K562 (cell line): Measurements from ENCODE around the gene RNU5D-1. TPM values are rescaled to one million over a fixed set of nuclear protein-coding genes. Genes with fewer than 3 reads are reported as not detected.

Source experiments
- ATAC-seq: fragments of 200-7000 bp; cut with Tn5 transposase; 3 replicates; pipeline ENCODE4 v1.9.1; 2020; ENCODE audit warnings: moderate library complexity
- BruUV-seq: library from RNA; stranded (reverse); fragments of 400-500 nt; replicated peaks from 2 replicates; lab custom pipeline; 2021; lab: Mats Ljungman, UMichigan
- CTCF ChIA-PET: fragments of 300-600 bp; formaldehyde crosslinking; extraction: SDS; loops from one replicate; lab custom pipeline; 2021; ENCODE audit warnings: low intra/inter-chr PET ratio; lab: Yijun Ruan, JAX
- POLR2A ChIA-PET: fragments of 300-600, 350-650 bp; sonication (Branson Sonifier 250); formaldehyde crosslinking; extraction: SDS; loops from one replicate; lab custom pipeline; 2021; ENCODE audit warnings: antibody characterized with exemption, inconsistent platforms; lab: Yijun Ruan, JAX
- DNase-seq, 4 experiments: peaks; one replicate each; pipeline versions ENCODE4 v3.0.0 to v3.0.0-alpha.2; 2011 to 2018; ENCODE audit warnings: low spot score in 3 of 4, mixed read lengths in 3 of 4; ENCODE audit errors: extremely low read depth in 1 of 4
- FAIRE-seq: peaks from 2 replicates; lab custom pipeline; 2011; peaks lifted over from hg19 to GRCh38; lab: Jason Lieb, UNC
- H2AFZ ChIP-seq: 2 replicates; pipeline ENCODE4 v1.6.0; 2011; ENCODE audit warnings: low read depth, low read length, control low read depth, inconsistent platforms
- H3K27ac ChIP-seq: fragments of 200-600 bp; 3 replicates; pipeline ENCODE4 v1.8.0; 2011; ENCODE audit warnings: low read depth, mild to moderate bottlenecking, control low read depth, inconsistent platforms, low read length, moderate library complexity, mixed read lengths; ENCODE audit errors: extremely low read depth
- H3K27me3 ChIP-seq, 2 experiments: fragments of 300-600 bp in 1 of 2; 2 replicates in 1 of 2; 3 replicates in 1 of 2; pipeline versions ENCODE4 v1.6.0 to v1.8.0; 2011; ENCODE audit warnings: inconsistent platforms in 2 of 2, low read length in 2 of 2, mild to moderate bottlenecking in 1 of 2, mixed read lengths in 1 of 2, moderate library complexity in 1 of 2; ENCODE audit not compliant: control insufficient read depth in 2 of 2, insufficient read depth in 2 of 2
- H3K36me3 ChIP-seq: fragments of 300-600 bp; 3 replicates; pipeline ENCODE4 v1.8.0; 2011; ENCODE audit warnings: mild to moderate bottlenecking, low read length, inconsistent platforms; ENCODE audit not compliant: control insufficient read depth, insufficient read depth
- H3K4me1 ChIP-seq, 2 experiments: fragments of 200-600 bp in 1 of 2; replicated peaks in 1 of 2; 2 replicates in 1 of 2; 3 replicates in 1 of 2; pipeline versions ENCODE4 v1.5.1 to v1.8.0; 2011; ENCODE audit warnings: inconsistent platforms in 2 of 2, low read length in 2 of 2, mild to moderate bottlenecking in 1 of 2, mixed read lengths in 1 of 2, moderate library complexity in 1 of 2; ENCODE audit not compliant: control insufficient read depth in 2 of 2, insufficient read depth in 2 of 2
- H3K4me2 ChIP-seq: 2 replicates; pipeline ENCODE4 v1.6.1; 2011; ENCODE audit warnings: low read length, control low read depth, inconsistent platforms, mixed read lengths; ENCODE audit not compliant: insufficient read depth
- H3K4me3 ChIP-seq: fragments of 200-600 bp; sonication (generic), shearing (Covaris generic); 2 replicates; pipeline ENCODE4 v1.5.1; 2016; ENCODE audit warnings: control low read depth, inconsistent platforms
- H3K79me2 ChIP-seq: fragments of 200-600 bp; 3 replicates; pipeline ENCODE4 v1.8.0; 2011; ENCODE audit warnings: low read length, inconsistent platforms; ENCODE audit not compliant: control insufficient read depth, insufficient read depth
- H3K9ac ChIP-seq, 2 experiments: 2 replicates each; pipeline versions ENCODE4 v1.6.0 to v1.6.1; 2011; ENCODE audit warnings: low read depth in 2 of 2, low read length in 2 of 2, control low read depth in 1 of 2, inconsistent platforms in 1 of 2, mild to moderate bottlenecking in 1 of 2, mixed read lengths in 1 of 2; ENCODE audit not compliant: insufficient read depth in 1 of 2
- H3K9me1 ChIP-seq: one replicate; pipeline ENCODE4 v1.6.0; 2011; ENCODE audit warnings: inconsistent platforms, mild to moderate bottlenecking, low read length, moderate library complexity; ENCODE audit not compliant: control insufficient read depth, insufficient read depth
- H3K9me3 ChIP-seq: replicated peaks from 2 replicates; pipeline ENCODE4 v1.5.1; 2011; ENCODE audit warnings: low read depth, low read length, inconsistent platforms; ENCODE audit not compliant: control insufficient read depth, insufficient read depth
- H4K20me1 ChIP-seq: replicated peaks from 2 replicates; pipeline ENCODE4 v1.6.1; 2011; ENCODE audit warnings: low read length, inconsistent platforms, mixed read lengths; ENCODE audit not compliant: control insufficient read depth, insufficient read depth
- ARID4B ChIP-seq: sonication (generic); formaldehyde crosslinking; IDR thresholded peaks from 2 replicates; pipeline ENCODE4 v1.8.0; 2022; ENCODE audit warnings: mild to moderate bottlenecking, missing genetic modification reagents
- CLOCK ChIP-seq: fragments of 250-450 bp; sonication (Bioruptor Pico); IDR thresholded peaks from 2 replicates; pipeline ENCODE4 v1.4.0; 2020; ENCODE audit warnings: mild to moderate bottlenecking, moderate library complexity, borderline replicate concordance
- DIDO1 ChIP-seq: fragments of 450-650 bp; IDR thresholded peaks from 2 replicates; pipeline ENCODE4 v1.6.1; 2016; ENCODE audit warnings: low read depth, missing biosample characterization, missing genetic modification characterization
- HCFC1 ChIP-seq: IDR thresholded peaks from 2 replicates; pipeline ENCODE4 v1.6.1; 2012; ENCODE audit warnings: low read depth, low read length, improper control_type of control experiment
- LCOR ChIP-seq: sonication (generic); formaldehyde crosslinking; IDR thresholded peaks from 2 replicates; pipeline ENCODE4 v1.8.0; 2022; ENCODE audit warnings: mild to moderate bottlenecking, missing genetic modification reagents
- RBFOX2 ChIP-seq: fragments of 200-400 bp; formaldehyde crosslinking; IDR thresholded peaks from 2 replicates; pipeline ENCODE4 v1.6.1; 2017; ENCODE audit warnings: low read depth, mild to moderate bottlenecking, low read length, moderate library complexity
- USF2 ChIP-seq: sonication (generic); formaldehyde crosslinking; IDR thresholded peaks from 2 replicates; pipeline ENCODE4 v1.5.0; 2020; ENCODE audit warnings: missing genetic modification reagents
- WGBS: fragments of 100-300 bp; shearing (Covaris generic); methylation state at CpG from one replicate; pipeline ENCODE4 v1.1.6; 2016; ENCODE audit warnings: low coverage, mixed read lengths; ENCODE audit not compliant: insufficient coverage; ENCODE audit errors: missing lambda C conversion rate; 5-methylcytosine and 5-hydroxymethylcytosine counted together
- in situ Hi-C: fragments of 300-500 bp; cut with MboI; formaldehyde crosslinking; loops from 4 replicates; pipeline ENCODE4 v1.15.0; 2018; ENCODE audit warnings: inconsistent platforms, mixed read lengths
- intact Hi-C: fragments of 100-400 bp; cut with micrococcal nuclease; formaldehyde crosslinking; loops from 2 replicates; pipeline ENCODE4 v1.14.2; 2022
- polyA plus RNA-seq, 8 experiments: library from polyadenylated mRNA; depleted of rRNA in 4 of 8; stranded (reverse) in 5 of 8; unstranded in 3 of 8; fragments of >200 nt; fragmentation: Nextera tagmentation in 2 of 8; fragmentation: Illumina TruSeq in 1 of 8; extraction: Ambion mirVana in 2 of 8; extraction: Trizol in 1 of 8; gene quantifications; 2 replicates each; pipeline versions ENCODE4 v1.2.1 to v1.2.3, GENCODE V29; 2011 to 2014; ENCODE audit warnings: inconsistent platforms in 1 of 8, missing spikeins in 1 of 8
- total RNA-seq, 7 experiments: library from RNA; depleted of rRNA in 6 of 7; stranded (reverse); fragments of >200 nt in 6 of 7; fragmentation: Illumina TruSeq in 2 of 7; extraction: Trizol in 2 of 7; gene quantifications; 2 replicates each; pipeline versions ENCODE4 v1.2.1 to v1.2.3, GENCODE V29; 2011 to 2021; ENCODE audit warnings: low replicate concordance in 1 of 7
- TF ChIP-seq, protein P1 (sequence below): sonication (generic); IDR thresholded peaks from 2 replicates; pipeline ENCODE4 v1.6.1; 2016

RNU5D-1 gene
- total and polyA plus RNA-seq, 9 of the 15 experiments (the other 6 are each of a cell fraction or from before 2014, with no cell fraction given) = under 0.01 TPM; not detected in 8

- BruUV-seq = no TSS peak
- FAIRE-seq (no peak), ATAC-seq (no peak), DNase-seq (no peak)
- in situ Hi-C loops (no loop called here), intact Hi-C loops (no loop called here)
- H3K9ac ChIP-seq = no peak overlapping the region
- no peaks in the 10 kb centered on the region for H3K36me3 ChIP-seq
- 0 out of 2 replicates have a peak overlapping the region, but pooled peaks have one; percentile 13 for H2AFZ ChIP-seq
- H3K79me2 ChIP-seq = no peaks in the 10 kb centered on the region
- ChIA-PET CTCF (interaction anchor here (0.8 kb wide), 1 partner anchor 130 kb away, joined by 6 read pairs; no protein-coding TSS in a partner anchor), POLR2A (interaction anchor here (0.7 to 2.1 kb wide), 2 partner anchors 20 to 118 kb away, joined by 3 to 9 read pairs; no protein-coding TSS in a partner anchor)
- H3K9me1 ChIP-seq = no peaks in the 10 kb centered on the region
- no peak overlapping the region for H3K4me3 ChIP-seq
- no peak overlapping the region for H3K27ac ChIP-seq
- no peaks in the 10 kb centered on the region for H3K9me3 ChIP-seq
- H3K4me2 ChIP-seq = no peak overlapping the region
- 11% methylated on average over 7 of the region's 7 CpGs for WGBS
- no peaks in the 10 kb centered on the region for H3K4me1 ChIP-seq
- no peaks in the 10 kb centered on the region for H4K20me1 ChIP-seq
- H3K27me3 ChIP-seq = peaks cover 31 to 39% of the 10 kb centered on the region in 2 experiments
- no peak for TF ChIP-seq CLOCK (CRISPR knock-in tag)
- no peak for TF ChIP-seq HCFC1
- TF ChIP-seq DIDO1 (tag) = no peak
- TF ChIP-seq USF2 (CRISPR knock-in tag) = no peak
- TF ChIP-seq RBFOX2 = no peak
- TF ChIP-seq ARID4B (CRISPR knock-in tag) = no peak
- TF ChIP-seq, protein P1, sequence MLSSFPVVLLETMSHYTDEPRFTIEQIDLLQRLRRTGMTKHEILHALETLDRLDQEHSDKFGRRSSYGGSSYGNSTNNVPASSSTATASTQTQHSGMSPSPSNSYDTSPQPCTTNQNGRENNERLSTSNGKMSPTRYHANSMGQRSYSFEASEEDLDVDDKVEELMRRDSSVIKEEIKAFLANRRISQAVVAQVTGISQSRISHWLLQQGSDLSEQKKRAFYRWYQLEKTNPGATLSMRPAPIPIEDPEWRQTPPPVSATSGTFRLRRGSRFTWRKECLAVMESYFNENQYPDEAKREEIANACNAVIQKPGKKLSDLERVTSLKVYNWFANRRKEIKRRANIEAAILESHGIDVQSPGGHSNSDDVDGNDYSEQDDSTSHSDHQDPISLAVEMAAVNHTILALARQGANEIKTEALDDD = no peak
- no peak for TF ChIP-seq LCOR (CRISPR knock-in tag)
Observed at GRCh38 chr1:44701141-44701573, 29.8 kb downstream of the RNU5D-1 start.
